SK-N-MC (cell line): ENCODE measurements around the gene TTLL11.

ENCODE experiments used
- DNase-seq: peaks from one replicate; pipeline ENCODE4 v3.0.0-alpha.2; 2011; ENCODE audit warnings: low read depth, low spot score
- H3K27ac ChIP-seq: fragments of 200-600 bp; sonication (generic); 2 replicates; pipeline ENCODE4 v1.5.1; 2016; ENCODE audit warnings: mixed run types
- H3K36me3 ChIP-seq: fragments of 200-600 bp; sonication (generic); 2 replicates; pipeline ENCODE4 v1.6.1; 2017; ENCODE audit warnings: antibody characterized with exemption, low read length, mixed read lengths; ENCODE audit not compliant: insufficient read depth
- H3K4me3 ChIP-seq: fragments of 200-600 bp; sonication (generic); 2 replicates; pipeline ENCODE4 v1.5.1; 2016
- H3K9ac ChIP-seq: fragments of 200-600 bp; sonication (generic); 2 replicates; pipeline ENCODE4 v1.8.0; 2017; ENCODE audit warnings: mixed run types, mixed read lengths; ENCODE audit not compliant: insufficient read length
- H3K9me3 ChIP-seq: fragments of 200-600 bp; sonication (generic); 2 replicates; pipeline ENCODE4 v1.6.1; 2017; ENCODE audit warnings: low read depth, mild to moderate bottlenecking, antibody characterized with exemption, low read length, moderate library complexity, mixed read lengths
- EZH2 ChIP-seq: fragments of 200-600 bp; sonication (generic); IDR thresholded peaks from one replicate; pipeline ENCODE4 v1.6.1; 2017; ENCODE audit warnings: antibody characterized with exemption
- FOXP2 ChIP-seq: optimal IDR thresholded peaks from 2 replicates; pipeline ENCODE3; 2011; ENCODE audit warnings: mild to moderate bottlenecking, moderate library complexity; ENCODE audit not compliant: insufficient read depth; ENCODE audit errors: extremely low read length, control extremely low read depth
- POLR2AphosphoS5 ChIP-seq: IDR thresholded peaks from 2 replicates; pipeline ENCODE4 v1.6.1; 2012; ENCODE audit warnings: mild to moderate bottlenecking, low read depth, low read length, borderline replicate concordance

TTLL11 gene

DNA sequence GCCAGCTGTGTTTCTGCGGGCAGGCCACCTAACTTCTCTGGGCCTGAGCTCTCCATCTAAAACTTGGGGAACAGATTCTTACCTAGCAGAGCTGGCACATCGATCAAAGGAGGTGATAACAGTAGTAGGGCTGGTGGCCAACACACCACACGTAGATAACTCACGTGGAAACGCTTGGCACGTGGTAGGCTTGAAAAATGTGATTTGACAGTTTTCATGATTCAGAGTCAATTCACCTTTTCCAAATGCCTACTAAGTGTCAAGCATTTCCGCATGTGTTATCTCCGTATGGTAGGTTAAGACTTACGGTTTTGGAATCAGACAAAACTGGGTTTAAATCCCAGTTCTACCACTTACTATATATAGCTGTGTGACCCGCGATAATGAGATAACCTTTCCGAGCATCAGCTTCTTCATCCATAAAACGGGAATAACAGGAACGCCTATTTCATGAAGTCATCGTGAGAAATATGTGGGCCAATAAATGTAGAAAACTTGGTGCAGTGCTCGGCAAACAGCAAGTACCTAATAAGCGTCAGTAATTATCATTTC, 41.0 kb upstream of the TTLL11 start:
- TF ChIP-seq FOXP2 (no peak), POLR2AphosphoS5 (no peak), EZH2 (no peak)
- H3K9me3 ChIP-seq, result no peaks in the 10 kb centered on the region
- no peak overlapping the region for H3K27ac ChIP-seq
- no peak overlapping the region for H3K9ac ChIP-seq
- no peak for DNase-seq
- H3K4me3 ChIP-seq, result no peak overlapping the region
- H3K36me3 ChIP-seq, result no peaks in the 10 kb centered on the region

DNA sequence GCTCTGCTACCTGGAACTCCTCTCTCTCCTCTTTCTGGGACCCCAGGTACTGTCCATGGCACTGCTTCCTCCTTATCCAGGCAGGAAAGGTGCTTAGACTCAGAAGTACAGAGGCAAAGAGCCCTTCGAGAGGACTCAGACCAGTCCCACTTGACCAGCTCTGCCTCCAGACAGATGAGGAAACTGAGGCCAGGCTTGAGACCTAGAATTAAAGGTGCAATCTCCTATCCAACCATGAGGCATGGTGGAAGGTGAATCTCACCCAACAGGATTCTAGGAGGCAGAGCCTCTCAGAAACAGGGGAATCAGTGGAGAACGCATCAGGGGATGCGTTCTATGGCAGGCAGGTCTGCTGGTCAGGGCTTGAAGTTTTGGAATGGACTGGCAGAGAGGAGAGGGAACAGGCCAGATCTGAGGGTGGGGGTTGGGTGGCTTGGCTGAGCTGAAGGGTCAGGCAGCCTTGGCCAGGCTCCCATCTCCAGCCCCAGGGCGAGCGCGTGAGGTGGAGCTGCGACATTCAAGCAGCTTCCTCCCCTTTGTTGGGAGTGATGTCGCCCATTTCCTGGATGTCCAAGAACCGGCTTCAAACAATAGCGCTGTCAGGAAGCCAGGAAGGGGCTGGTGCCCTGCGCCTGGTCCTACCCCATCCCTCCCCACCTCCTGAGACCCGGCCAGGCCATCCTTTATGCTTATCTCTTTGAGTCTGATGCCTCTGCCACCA, 40.3 kb upstream of the TTLL11 start:
- DNase-seq, result no peak
- Histone ChIP-seq H3K4me3 (no peak overlapping the region), H3K27ac (no peak overlapping the region), H3K9ac (no peak overlapping the region), H3K36me3 (no peaks in the 10 kb centered on the region), H3K9me3 (no peaks in the 10 kb centered on the region)
- no peak for TF ChIP-seq FOXP2
- no peak for TF ChIP-seq POLR2AphosphoS5

- Histone ChIP-seq H3K27ac (no peak overlapping the region), H3K9ac (no peak overlapping the region), H3K9me3 (no peaks in the 10 kb centered on the region), H3K36me3 (no peaks in the 10 kb centered on the region), H3K4me3 (no peak overlapping the region)
- DNase-seq, result no peak
- TF ChIP-seq FOXP2 (no peak), POLR2AphosphoS5 (no peak), EZH2 (no peak)
Observed at GRCh38 chr9:122132539-122132938, 39.4 kb upstream of the TTLL11 start.

- Histone ChIP-seq H3K36me3 (no peaks in the 10 kb centered on the region), H3K4me3 (no peak overlapping the region), H3K9ac (no peak overlapping the region), H3K27ac (no peak overlapping the region), H3K9me3 (no peaks in the 10 kb centered on the region)
- TF ChIP-seq POLR2AphosphoS5 (no peak), EZH2 (no peak), FOXP2 (no peak)
- no peak for DNase-seq
Observed at GRCh38 chr9:122131401-122132001, 38.4 kb upstream of the TTLL11 start.

DNA sequence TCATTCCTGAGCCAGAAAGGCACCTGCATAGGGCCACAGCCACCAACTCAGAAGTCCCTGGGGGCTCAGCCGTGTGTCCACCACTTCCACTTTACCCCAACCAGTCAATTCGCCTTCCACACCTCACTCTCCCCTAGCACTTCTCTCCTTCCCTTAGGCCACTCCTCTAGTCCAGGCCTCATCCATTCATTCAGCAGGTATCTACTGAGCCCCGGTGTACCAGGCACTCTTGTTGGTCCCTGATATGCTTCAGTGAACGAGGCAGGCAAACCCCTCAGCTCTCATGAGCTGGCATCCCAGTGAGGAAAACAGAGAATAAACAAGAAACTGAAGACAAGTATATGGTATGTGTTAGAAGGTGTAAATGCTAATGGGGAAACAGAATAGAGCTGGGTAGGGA, 37.7 kb upstream of the TTLL11 start:
- Histone ChIP-seq H3K9me3 (no peaks in the 10 kb centered on the region), H3K4me3 (no peak overlapping the region), H3K27ac (no peak overlapping the region), H3K9ac (no peak overlapping the region), H3K36me3 (no peaks in the 10 kb centered on the region)
- no peak for DNase-seq
- TF ChIP-seq EZH2 (no peak), FOXP2 (no peak), POLR2AphosphoS5 (no peak)

DNA sequence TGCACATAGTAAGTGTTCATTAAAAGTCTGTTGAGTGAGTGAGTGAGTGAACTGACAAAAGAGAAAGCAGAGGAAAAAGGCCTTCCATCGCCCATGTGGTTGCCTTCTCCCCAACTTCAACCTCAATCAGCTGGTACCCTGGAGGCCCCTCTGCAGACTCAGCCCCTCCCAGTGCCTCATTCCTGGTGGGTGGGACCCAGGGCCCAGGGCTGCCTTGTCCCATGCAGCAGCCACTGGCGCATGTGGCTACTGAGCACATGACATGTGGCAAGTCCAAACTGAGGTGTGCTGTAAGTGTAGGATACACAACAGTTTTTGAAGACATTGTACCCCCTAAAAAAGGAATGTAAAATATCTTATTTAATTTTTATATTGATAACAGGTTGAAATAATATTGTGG, 36.9 kb upstream of the TTLL11 start:
- Histone ChIP-seq H3K27ac (no peak overlapping the region), H3K9ac (no peak overlapping the region), H3K36me3 (no peaks in the 10 kb centered on the region), H3K9me3 (no peaks in the 10 kb centered on the region), H3K4me3 (no peak overlapping the region)
- TF ChIP-seq EZH2 (no peak), POLR2AphosphoS5 (no peak), FOXP2 (no peak)
- DNase-seq, result no peak

- Histone ChIP-seq H3K9ac (no peak overlapping the region), H3K4me3 (no peak overlapping the region), H3K27ac (no peak overlapping the region), H3K36me3 (no peaks in the 10 kb centered on the region), H3K9me3 (no peaks in the 10 kb centered on the region)
- DNase-seq, result no peak
- TF ChIP-seq EZH2 (no peak), FOXP2 (no peak), POLR2AphosphoS5 (no peak)
Observed at GRCh38 chr9:122128969-122129343, 35.8 kb upstream of the TTLL11 start.

- TF ChIP-seq FOXP2 (no peak), POLR2AphosphoS5 (no peak), EZH2 (no peak)
- H3K36me3 ChIP-seq, result no peaks in the 10 kb centered on the region
- H3K9me3 ChIP-seq, result no peaks in the 10 kb centered on the region
- DNase-seq, result no peak
- H3K27ac ChIP-seq, result no peak overlapping the region
- no peak overlapping the region for H3K9ac ChIP-seq
- no peak overlapping the region for H3K4me3 ChIP-seq
Observed at GRCh38 chr9:122128007-122128968, 35.2 kb upstream of the TTLL11 start.
